Astrocyte (in vitro differentiated cells and primary cell): ENCODE measurements around the gene CXCL11. TPM values are rescaled to one million over a fixed set of nuclear protein-coding genes. Genes with fewer than 3 reads are reported as not detected.

Experiments
- DNase-seq: peaks from one replicate; pipeline ENCODE4 v3.0.0-alpha.2; 2010; ENCODE audit warnings: low read depth
- FAIRE-seq: peaks from 2 replicates; lab custom pipeline; 2011; peaks lifted over from hg19 to GRCh38; lab: Jason Lieb, UNC
- H2AFZ ChIP-seq: 2 replicates; pipeline ENCODE4 v1.6.0; 2012; ENCODE audit warnings: low read depth, low read length, inconsistent platforms
- H3K27ac ChIP-seq: 2 replicates; pipeline ENCODE4 v1.5.1; 2011; ENCODE audit warnings: low read depth, low read length, inconsistent platforms
- H3K27me3 ChIP-seq: 2 replicates; pipeline ENCODE4 v1.6.0; 2011; ENCODE audit warnings: low read length, inconsistent platforms; ENCODE audit not compliant: insufficient read depth
- H3K36me3 ChIP-seq: 2 replicates; pipeline ENCODE4 v1.5.1; 2011; ENCODE audit warnings: low read length, inconsistent platforms; ENCODE audit not compliant: insufficient read depth
- H3K4me1 ChIP-seq: 2 replicates; pipeline ENCODE4 v1.5.1; 2011; ENCODE audit warnings: low read length, inconsistent platforms; ENCODE audit not compliant: insufficient read depth
- H3K4me2 ChIP-seq: 2 replicates; pipeline ENCODE4 v1.6.0; 2012; ENCODE audit warnings: low read length, inconsistent platforms
- H3K4me3 ChIP-seq: 2 replicates; pipeline ENCODE4 v1.5.1; 2011; ENCODE audit warnings: low read depth, mild to moderate bottlenecking, low read length, inconsistent platforms; ENCODE audit not compliant: insufficient read depth
- H3K79me2 ChIP-seq: 2 replicates; pipeline ENCODE4 v1.6.0; 2012; ENCODE audit warnings: mild to moderate bottlenecking, low read length, inconsistent platforms; ENCODE audit not compliant: insufficient read depth
- H3K9ac ChIP-seq: 2 replicates; pipeline ENCODE4 v1.6.0; 2012; ENCODE audit warnings: mild to moderate bottlenecking, low read length, inconsistent platforms
- H3K9me3 ChIP-seq: 2 replicates; pipeline ENCODE4 v1.5.1; 2012; ENCODE audit warnings: low read depth, mild to moderate bottlenecking, low read length, inconsistent platforms; ENCODE audit not compliant: insufficient read depth
- H4K20me1 ChIP-seq: 2 replicates; pipeline ENCODE4 v1.6.0; 2012; ENCODE audit warnings: low read length, inconsistent platforms; ENCODE audit not compliant: insufficient read depth
- H3K27ac Mint-ChIP-seq: one replicate; pipeline ENCODE4 v1.8.0; 2021; ENCODE audit warnings: mild to moderate bottlenecking, mixed read lengths; ENCODE audit not compliant: unreplicated experiment
- H3K27me3 Mint-ChIP-seq: one replicate; pipeline ENCODE4 v1.8.0; 2021; ENCODE audit warnings: low read depth, mixed read lengths; ENCODE audit not compliant: unreplicated experiment
- H3K36me3 Mint-ChIP-seq: one replicate; pipeline ENCODE4 v1.8.0; 2021; ENCODE audit warnings: low read depth, mixed read lengths; ENCODE audit not compliant: unreplicated experiment
- H3K4me1 Mint-ChIP-seq: one replicate; pipeline ENCODE4 v1.8.0; 2021; ENCODE audit warnings: low read depth, mixed read lengths; ENCODE audit not compliant: unreplicated experiment
- H3K4me3 Mint-ChIP-seq: one replicate; pipeline ENCODE4 v1.8.0; 2021; ENCODE audit warnings: mild to moderate bottlenecking, moderate library complexity, mixed read lengths; ENCODE audit not compliant: unreplicated experiment
- H3K9me3 Mint-ChIP-seq: one replicate; pipeline ENCODE4 v1.8.0; 2021; ENCODE audit warnings: mild to moderate bottlenecking, mixed read lengths; ENCODE audit not compliant: unreplicated experiment
- EZH2 ChIP-seq: IDR thresholded peaks from 2 replicates; pipeline ENCODE4 v1.6.1; 2012; ENCODE audit warnings: mild to moderate bottlenecking, low read length, inconsistent platforms; ENCODE audit not compliant: insufficient read depth
- total RNA-seq: library from RNA; stranded (reverse); gene quantifications from 2 replicates; pipeline ENCODE4 v1.2.1, GENCODE V29; 2021
- TF ChIP-seq, protein P1 (sequence below): IDR thresholded peaks from 2 replicates; pipeline ENCODE4 v1.5.1; 2011; ENCODE audit warnings: low read depth, mild to moderate bottlenecking, inconsistent platforms, low read length, moderate library complexity; ENCODE audit not compliant: insufficient read depth

CXCL11 gene
- total RNA-seq, 1 donor from 2014 or later, result 5.8 TPM

DNA sequence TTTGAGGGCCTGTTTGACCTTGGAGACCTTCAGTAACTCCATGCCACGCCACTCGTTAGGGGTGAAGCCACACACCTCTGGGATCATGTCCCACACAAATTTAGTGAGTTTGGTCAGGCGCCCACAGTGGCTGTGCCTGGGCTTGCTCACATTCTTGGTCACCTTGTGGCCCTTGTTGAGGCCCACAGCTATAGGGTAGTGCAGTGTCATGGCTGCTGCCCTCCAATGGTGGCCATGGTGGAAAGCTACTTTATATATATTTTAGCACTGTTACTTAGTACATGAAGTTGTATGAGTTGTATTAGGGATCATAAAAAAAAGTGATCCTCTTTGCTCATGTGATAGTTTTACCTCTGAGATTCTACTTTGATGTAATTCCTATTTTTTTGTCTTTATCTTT lies 985 bp upstream of the CXCL11 start:
- H3K4me3 ChIP-seq, result no peak overlapping the region
- Mint-ChIP-seq H3K27me3 (no peaks in the 10 kb centered on the region), H3K4me1 (no peaks in the 10 kb centered on the region), H3K4me3 (no peak overlapping the region), H3K27ac (no peak overlapping the region), H3K9me3 (no peaks in the 10 kb centered on the region), H3K36me3 (no peaks in the 10 kb centered on the region)
- no peaks in the 10 kb centered on the region for H4K20me1 ChIP-seq
- FAIRE-seq (no peak), DNase-seq (no peak)
- no peak overlapping the region for H3K9ac ChIP-seq
- H3K4me1 ChIP-seq, result no peaks in the 10 kb centered on the region
- H3K79me2 ChIP-seq, result no peaks in the 10 kb centered on the region
- H3K27ac ChIP-seq, result no peak overlapping the region
- peaks cover 7% of the 10 kb centered on the region for H3K27me3 ChIP-seq
- no peaks in the 10 kb centered on the region for H3K36me3 ChIP-seq
- H3K4me2 ChIP-seq, result no peak overlapping the region
- no peaks in the 10 kb centered on the region for H3K9me3 ChIP-seq
- H2AFZ ChIP-seq, result no peak overlapping the region
- TF ChIP-seq EZH2, result no peak
- TF ChIP-seq, protein P1, sequence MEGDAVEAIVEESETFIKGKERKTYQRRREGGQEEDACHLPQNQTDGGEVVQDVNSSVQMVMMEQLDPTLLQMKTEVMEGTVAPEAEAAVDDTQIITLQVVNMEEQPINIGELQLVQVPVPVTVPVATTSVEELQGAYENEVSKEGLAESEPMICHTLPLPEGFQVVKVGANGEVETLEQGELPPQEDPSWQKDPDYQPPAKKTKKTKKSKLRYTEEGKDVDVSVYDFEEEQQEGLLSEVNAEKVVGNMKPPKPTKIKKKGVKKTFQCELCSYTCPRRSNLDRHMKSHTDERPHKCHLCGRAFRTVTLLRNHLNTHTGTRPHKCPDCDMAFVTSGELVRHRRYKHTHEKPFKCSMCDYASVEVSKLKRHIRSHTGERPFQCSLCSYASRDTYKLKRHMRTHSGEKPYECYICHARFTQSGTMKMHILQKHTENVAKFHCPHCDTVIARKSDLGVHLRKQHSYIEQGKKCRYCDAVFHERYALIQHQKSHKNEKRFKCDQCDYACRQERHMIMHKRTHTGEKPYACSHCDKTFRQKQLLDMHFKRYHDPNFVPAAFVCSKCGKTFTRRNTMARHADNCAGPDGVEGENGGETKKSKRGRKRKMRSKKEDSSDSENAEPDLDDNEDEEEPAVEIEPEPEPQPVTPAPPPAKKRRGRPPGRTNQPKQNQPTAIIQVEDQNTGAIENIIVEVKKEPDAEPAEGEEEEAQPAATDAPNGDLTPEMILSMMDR, result no peak

DNA sequence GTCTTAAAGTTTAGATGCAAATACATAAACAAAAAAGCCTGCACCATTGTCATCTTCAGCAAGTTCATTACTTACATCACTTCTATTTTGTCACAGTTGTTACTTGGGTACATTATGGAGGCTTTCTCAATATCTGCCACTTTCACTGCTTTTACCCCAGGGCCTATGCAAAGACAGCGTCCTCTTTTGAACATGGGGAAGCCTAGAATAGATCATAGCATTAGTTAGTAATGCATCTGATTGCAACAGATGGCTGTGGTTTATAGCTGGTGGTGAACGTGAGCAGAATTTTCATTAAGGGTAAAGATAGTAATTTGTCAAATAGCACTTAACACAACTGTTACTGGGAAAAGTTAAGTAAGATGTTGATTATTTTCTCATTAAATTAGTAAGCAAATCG lies 729 bp downstream of the CXCL11 start:
- H3K4me3 Mint-ChIP-seq, result no peak overlapping the region
- DNase-seq, result no peak
- H3K27me3 Mint-ChIP-seq, result peaks cover 2% of the 10 kb centered on the region
- TF ChIP-seq EZH2, result no peak
- TF ChIP-seq, protein P1, result no peak
- Histone ChIP-seq H4K20me1 (no peaks in the 10 kb centered on the region), H3K27me3 (peaks cover 3% of the 10 kb centered on the region), H2AFZ (no peak overlapping the region), H3K4me2 (no peak overlapping the region), H3K4me3 (no peak overlapping the region), H3K4me1 (no peaks in the 10 kb centered on the region), H3K9ac (no peak overlapping the region), H3K9me3 (no peaks in the 10 kb centered on the region), H3K36me3 (no peaks in the 10 kb centered on the region), H3K79me2 (no peaks in the 10 kb centered on the region), H3K27ac (no peak overlapping the region)
- H3K4me1 Mint-ChIP-seq, result no peaks in the 10 kb centered on the region
- no peaks in the 10 kb centered on the region for H3K9me3 Mint-ChIP-seq
- H3K27ac Mint-ChIP-seq, result no peak overlapping the region
- FAIRE-seq, result no peak
- H3K36me3 Mint-ChIP-seq, result no peaks in the 10 kb centered on the region

DNA sequence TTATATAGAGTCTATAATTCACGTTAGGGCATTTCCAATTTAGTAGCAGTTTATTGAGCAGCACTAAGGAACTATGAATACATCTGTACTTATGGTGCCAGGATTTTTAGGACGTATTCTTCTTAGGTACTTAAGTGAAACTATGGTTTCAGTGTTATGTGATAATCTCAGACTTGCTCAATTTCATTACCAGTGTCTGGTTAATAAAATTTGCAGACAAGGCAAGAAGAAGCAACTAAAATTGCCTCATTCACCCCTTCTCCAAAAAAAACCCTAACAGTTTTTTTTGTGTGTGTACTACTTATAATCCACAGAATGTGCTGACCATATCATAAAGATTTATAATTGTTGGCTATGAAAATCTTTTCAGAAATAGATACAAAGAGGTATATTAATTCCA lies 6.6 kb downstream of the CXCL11 start:
- Mint-ChIP-seq H3K9me3 (no peaks in the 10 kb centered on the region), H3K4me3 (no peak overlapping the region), H3K27me3 (peaks cover 5% of the 10 kb centered on the region), H3K27ac (no peak overlapping the region), H3K4me1 (no peaks in the 10 kb centered on the region), H3K36me3 (no peaks in the 10 kb centered on the region)
- FAIRE-seq (no peak), DNase-seq (no peak)
- Histone ChIP-seq H3K9me3 (no peaks in the 10 kb centered on the region), H3K27ac (no peak overlapping the region), H3K4me1 (peaks cover 3% of the 10 kb centered on the region), H3K36me3 (no peaks in the 10 kb centered on the region), H3K9ac (no peak overlapping the region), H4K20me1 (no peaks in the 10 kb centered on the region), H3K27me3 (peaks cover 6% of the 10 kb centered on the region), H3K79me2 (no peaks in the 10 kb centered on the region), H3K4me2 (no peak overlapping the region), H2AFZ (no peak overlapping the region), H3K4me3 (no peak overlapping the region)
- TF ChIP-seq, protein P1, result no peak
- TF ChIP-seq EZH2, result no peak
